IMR-90 (cell line): ENCODE measurements around the gene PSMD14.

Source experiments
- CEBPB ChIP-seq: IDR thresholded peaks from 2 replicates; pipeline ENCODE4 v1.6.1; 2012; ENCODE audit warnings: low read depth, low read length, improper control_type of control experiment
- CHD1 ChIP-seq: IDR thresholded peaks from 2 replicates; pipeline ENCODE4 v1.6.1; 2012; ENCODE audit warnings: low read depth, low read length, improper control_type of control experiment
- FOS ChIP-seq: fragments of 150-350 bp; IDR thresholded peaks from 2 replicates; pipeline ENCODE4 v1.6.1; 2016; ENCODE audit warnings: low read depth, low read length
- MAFK ChIP-seq: IDR thresholded peaks from 2 replicates; pipeline ENCODE4 v1.6.1; 2012; ENCODE audit warnings: low read depth, low read length, improper control_type of control experiment
- MAZ ChIP-seq: IDR thresholded peaks from 2 replicates; pipeline ENCODE4 v1.6.1; 2012; ENCODE audit warnings: low read depth, mild to moderate bottlenecking, low read length, improper control_type of control experiment, moderate library complexity, borderline replicate concordance
- NFE2L2 ChIP-seq: fragments of 150-350 bp; IDR thresholded peaks from 2 replicates; pipeline ENCODE4 v1.6.1; 2016; ENCODE audit warnings: low read depth, mild to moderate bottlenecking, low read length
- POLR2A ChIP-seq: IDR thresholded peaks from 2 replicates; pipeline ENCODE4 v1.6.1; 2012; ENCODE audit warnings: mild to moderate bottlenecking, low read depth, low read length
- RAD21 ChIP-seq: IDR thresholded peaks from 2 replicates; pipeline ENCODE4 v1.6.1; 2012; ENCODE audit warnings: low read length, improper control_type of control experiment
- RCOR1 ChIP-seq: IDR thresholded peaks from 2 replicates; pipeline ENCODE4 v1.6.1; 2012; ENCODE audit warnings: mild to moderate bottlenecking, low read length, improper control_type of control experiment; ENCODE audit not compliant: insufficient replicate concordance
- RFX5 ChIP-seq: IDR thresholded peaks from 2 replicates; pipeline ENCODE4 v1.8.0; 2012; ENCODE audit warnings: low read depth, mild to moderate bottlenecking, low read length, moderate library complexity
- SMC3 ChIP-seq: fragments of 150-350 bp; IDR thresholded peaks from 2 replicates; pipeline ENCODE4 v1.6.1; 2016; ENCODE audit warnings: low read depth, mild to moderate bottlenecking, antibody characterized with exemption, low read length, moderate library complexity
- TF ChIP-seq, protein P1 (sequence below): conservative IDR thresholded peaks from 2 replicates; pipeline ENCODE4 v1.5.1; 2012; ENCODE audit warnings: mild to moderate bottlenecking, low read depth, low read length, improper control_type of control experiment
- TF ChIP-seq, protein P2 (sequence below): fragments of 150-350 bp; IDR thresholded peaks from 2 replicates; pipeline ENCODE4 v1.6.1; 2017; ENCODE audit warnings: mild to moderate bottlenecking, antibody characterized with exemption, low read length, low read depth

DNA sequence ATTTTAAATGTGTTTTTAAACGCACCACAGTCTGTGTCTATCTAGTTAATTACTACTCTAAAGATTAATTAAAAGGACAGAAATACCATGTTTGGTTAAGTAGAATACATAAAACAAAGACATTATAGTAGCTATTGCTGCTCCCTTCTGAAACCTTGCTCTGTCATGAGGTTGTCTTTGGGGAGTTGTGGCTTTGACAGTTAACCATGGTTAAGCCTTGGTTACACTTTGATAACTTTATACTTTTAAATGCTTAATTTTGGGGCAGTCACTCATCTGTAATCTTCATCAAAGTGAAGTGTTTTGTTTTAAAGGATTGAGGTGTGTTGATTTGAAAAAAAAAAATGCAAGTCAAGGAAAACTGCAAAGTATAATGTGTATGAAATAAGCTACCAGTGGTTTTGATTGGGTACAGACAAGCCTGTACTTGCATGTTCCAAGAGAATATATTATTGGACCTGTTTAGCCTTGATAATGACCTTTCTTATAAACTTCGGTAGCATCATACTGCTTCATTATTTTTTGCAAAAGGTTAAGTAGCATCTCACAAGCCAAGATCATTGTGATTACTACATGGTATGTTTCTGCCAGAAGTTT, 78.1 kb downstream of the PSMD14 start:
- TF ChIP-seq MAZ: no peak
- TF ChIP-seq, protein P1, sequence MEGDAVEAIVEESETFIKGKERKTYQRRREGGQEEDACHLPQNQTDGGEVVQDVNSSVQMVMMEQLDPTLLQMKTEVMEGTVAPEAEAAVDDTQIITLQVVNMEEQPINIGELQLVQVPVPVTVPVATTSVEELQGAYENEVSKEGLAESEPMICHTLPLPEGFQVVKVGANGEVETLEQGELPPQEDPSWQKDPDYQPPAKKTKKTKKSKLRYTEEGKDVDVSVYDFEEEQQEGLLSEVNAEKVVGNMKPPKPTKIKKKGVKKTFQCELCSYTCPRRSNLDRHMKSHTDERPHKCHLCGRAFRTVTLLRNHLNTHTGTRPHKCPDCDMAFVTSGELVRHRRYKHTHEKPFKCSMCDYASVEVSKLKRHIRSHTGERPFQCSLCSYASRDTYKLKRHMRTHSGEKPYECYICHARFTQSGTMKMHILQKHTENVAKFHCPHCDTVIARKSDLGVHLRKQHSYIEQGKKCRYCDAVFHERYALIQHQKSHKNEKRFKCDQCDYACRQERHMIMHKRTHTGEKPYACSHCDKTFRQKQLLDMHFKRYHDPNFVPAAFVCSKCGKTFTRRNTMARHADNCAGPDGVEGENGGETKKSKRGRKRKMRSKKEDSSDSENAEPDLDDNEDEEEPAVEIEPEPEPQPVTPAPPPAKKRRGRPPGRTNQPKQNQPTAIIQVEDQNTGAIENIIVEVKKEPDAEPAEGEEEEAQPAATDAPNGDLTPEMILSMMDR: no peak
- no peak for TF ChIP-seq RCOR1
- no peak for TF ChIP-seq POLR2A
- no peak for TF ChIP-seq CEBPB
- TF ChIP-seq RFX5: no peak
- no peak for TF ChIP-seq RAD21
- no peak for TF ChIP-seq SMC3
- no peak for TF ChIP-seq MAFK
- TF ChIP-seq, protein P2, sequence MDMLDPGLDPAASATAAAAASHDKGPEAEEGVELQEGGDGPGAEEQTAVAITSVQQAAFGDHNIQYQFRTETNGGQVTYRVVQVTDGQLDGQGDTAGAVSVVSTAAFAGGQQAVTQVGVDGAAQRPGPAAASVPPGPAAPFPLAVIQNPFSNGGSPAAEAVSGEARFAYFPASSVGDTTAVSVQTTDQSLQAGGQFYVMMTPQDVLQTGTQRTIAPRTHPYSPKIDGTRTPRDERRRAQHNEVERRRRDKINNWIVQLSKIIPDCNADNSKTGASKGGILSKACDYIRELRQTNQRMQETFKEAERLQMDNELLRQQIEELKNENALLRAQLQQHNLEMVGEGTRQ: no peak
- TF ChIP-seq NFE2L2: no peak
- no peak for TF ChIP-seq FOS
- no peak for TF ChIP-seq CHD1
